DND-41 (cell line): ENCODE data around the gene ISG20.

Experiments
- ATAC-seq: fragments of 200-7000 bp; cut with Tn5 transposase; 3 replicates; pipeline ENCODE4 v1.9.1; 2021; ENCODE audit warnings: low read depth; ENCODE audit not compliant: insufficient read depth
- DNase-seq: peaks from one replicate; pipeline ENCODE4 v3.0.0-alpha.2; 2020
- H2AFZ ChIP-seq: 2 replicates; pipeline ENCODE4 v1.6.0; 2012; ENCODE audit warnings: low read depth, low read length
- H3K27ac ChIP-seq: 2 replicates; pipeline ENCODE4 v1.5.1; 2012; ENCODE audit warnings: low read length, inconsistent platforms
- H3K27me3 ChIP-seq: fragments of 200-600 bp; sonication (generic); 2 replicates; pipeline ENCODE4 v1.6.0; 2012; ENCODE audit warnings: low read length, mild to moderate bottlenecking, inconsistent platforms; ENCODE audit not compliant: insufficient read depth, poor library complexity
- H3K36me3 ChIP-seq: 2 replicates; pipeline ENCODE4 v1.5.1; 2012; ENCODE audit warnings: low read length, inconsistent platforms; ENCODE audit not compliant: insufficient read depth
- H3K4me1 ChIP-seq: 2 replicates; pipeline ENCODE4 v1.5.1; 2012; ENCODE audit warnings: mild to moderate bottlenecking, low read length; ENCODE audit not compliant: insufficient read depth
- H3K4me2 ChIP-seq: 2 replicates; pipeline ENCODE4 v1.6.0; 2012; ENCODE audit warnings: mild to moderate bottlenecking, moderate library complexity, low read length, inconsistent platforms; ENCODE audit not compliant: insufficient read depth
- H3K4me3 ChIP-seq, 2 experiments: fragments of 200-600 bp in 1 of 2; shearing (Covaris generic) in 1 of 2; 2 replicates each; pipeline ENCODE4 v1.5.1; 2012 to 2016; ENCODE audit warnings: inconsistent platforms in 2 of 2, low read length in 2 of 2, mild to moderate bottlenecking in 2 of 2, low read depth in 1 of 2, moderate library complexity in 1 of 2
- H3K79me2 ChIP-seq: 2 replicates; pipeline ENCODE4 v1.6.0; 2012; ENCODE audit warnings: low read length, inconsistent platforms; ENCODE audit not compliant: insufficient read depth
- H3K9ac ChIP-seq: 2 replicates; pipeline ENCODE4 v1.6.0; 2012; ENCODE audit warnings: low read depth, mild to moderate bottlenecking, inconsistent platforms, low read length, moderate library complexity
- H3K9me3 ChIP-seq: 2 replicates; pipeline ENCODE4 v1.5.1; 2012; ENCODE audit warnings: low read length, moderate library complexity, mild to moderate bottlenecking, inconsistent platforms; ENCODE audit not compliant: insufficient read depth, severe bottlenecking
- H4K20me1 ChIP-seq: 2 replicates; pipeline ENCODE4 v1.6.0; 2012; ENCODE audit warnings: low read length; ENCODE audit not compliant: insufficient read depth
- EZH2 ChIP-seq: IDR thresholded peaks from 3 replicates; pipeline ENCODE4 v1.6.1; 2012; ENCODE audit warnings: borderline replicate concordance, low read depth, mild to moderate bottlenecking, moderate library complexity, low read length, inconsistent platforms; ENCODE audit not compliant: severe bottlenecking
- TF ChIP-seq, protein P1 (sequence below): IDR thresholded peaks from 2 replicates; pipeline ENCODE4 v1.5.1; 2012; ENCODE audit warnings: borderline replicate concordance, low read length, moderate library complexity, mild to moderate bottlenecking; ENCODE audit not compliant: poor library complexity, severe bottlenecking; ENCODE audit errors: extremely low read depth

The ISG20 gene

DNA sequence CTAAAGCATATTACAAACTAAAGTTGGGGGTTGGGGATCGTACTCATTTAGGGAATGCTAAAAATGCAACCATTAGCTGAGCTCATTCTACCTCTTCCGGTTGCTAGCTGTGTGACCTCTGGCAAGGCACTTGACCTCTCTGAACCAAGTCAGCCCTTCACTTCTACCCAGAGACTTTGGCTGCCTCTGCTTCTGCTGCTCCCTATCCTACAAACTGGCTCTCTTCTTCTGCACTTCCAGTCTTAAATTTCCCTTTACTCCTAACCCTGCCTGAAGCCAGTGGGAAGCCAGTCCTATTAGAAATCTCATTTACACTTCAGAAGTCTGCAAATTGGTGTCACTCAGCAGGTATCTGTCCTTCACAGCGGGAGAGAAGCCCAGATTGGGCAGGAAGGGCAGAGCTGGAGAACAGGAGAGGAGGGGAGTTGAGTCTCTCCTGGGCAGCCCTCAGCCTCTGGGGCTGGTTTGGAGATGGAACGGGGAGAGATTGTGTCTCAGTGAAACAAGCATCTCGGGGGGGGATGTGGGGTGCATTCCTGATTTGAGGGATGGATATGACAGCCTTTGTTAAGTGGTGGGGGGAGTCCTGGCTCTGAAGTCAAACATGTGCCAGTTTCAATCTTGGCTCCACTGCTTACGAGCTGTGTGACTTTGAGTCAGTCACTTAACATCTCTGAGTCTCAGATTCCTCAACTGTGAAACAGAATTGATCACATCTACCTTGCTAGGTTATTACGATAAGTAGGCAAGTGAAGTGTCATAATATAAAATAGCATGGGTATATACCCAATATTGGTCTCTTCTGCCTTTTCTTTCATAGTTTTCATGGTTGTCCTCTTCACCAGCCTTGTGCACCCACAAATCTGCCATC lies 25.5 kb upstream of the ISG20 start:
- Histone ChIP-seq H3K9me3 (no peaks in the 10 kb centered on the region), H3K9ac (no peak overlapping the region), H3K27me3 (peaks cover 6% of the 10 kb centered on the region), H3K79me2 (no peaks in the 10 kb centered on the region), H3K36me3 (no peaks in the 10 kb centered on the region), H3K4me2 (no peak overlapping the region), H3K4me1 (no peaks in the 10 kb centered on the region), H3K27ac (no peak overlapping the region), H2AFZ (no peak overlapping the region), H4K20me1 (no peaks in the 10 kb centered on the region), H3K4me3 (no peak overlapping the region)
- no peak for DNase-seq
- TF ChIP-seq, protein P1, sequence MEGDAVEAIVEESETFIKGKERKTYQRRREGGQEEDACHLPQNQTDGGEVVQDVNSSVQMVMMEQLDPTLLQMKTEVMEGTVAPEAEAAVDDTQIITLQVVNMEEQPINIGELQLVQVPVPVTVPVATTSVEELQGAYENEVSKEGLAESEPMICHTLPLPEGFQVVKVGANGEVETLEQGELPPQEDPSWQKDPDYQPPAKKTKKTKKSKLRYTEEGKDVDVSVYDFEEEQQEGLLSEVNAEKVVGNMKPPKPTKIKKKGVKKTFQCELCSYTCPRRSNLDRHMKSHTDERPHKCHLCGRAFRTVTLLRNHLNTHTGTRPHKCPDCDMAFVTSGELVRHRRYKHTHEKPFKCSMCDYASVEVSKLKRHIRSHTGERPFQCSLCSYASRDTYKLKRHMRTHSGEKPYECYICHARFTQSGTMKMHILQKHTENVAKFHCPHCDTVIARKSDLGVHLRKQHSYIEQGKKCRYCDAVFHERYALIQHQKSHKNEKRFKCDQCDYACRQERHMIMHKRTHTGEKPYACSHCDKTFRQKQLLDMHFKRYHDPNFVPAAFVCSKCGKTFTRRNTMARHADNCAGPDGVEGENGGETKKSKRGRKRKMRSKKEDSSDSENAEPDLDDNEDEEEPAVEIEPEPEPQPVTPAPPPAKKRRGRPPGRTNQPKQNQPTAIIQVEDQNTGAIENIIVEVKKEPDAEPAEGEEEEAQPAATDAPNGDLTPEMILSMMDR, result no peak
- no peak for TF ChIP-seq EZH2
- no peak for ATAC-seq

DNA sequence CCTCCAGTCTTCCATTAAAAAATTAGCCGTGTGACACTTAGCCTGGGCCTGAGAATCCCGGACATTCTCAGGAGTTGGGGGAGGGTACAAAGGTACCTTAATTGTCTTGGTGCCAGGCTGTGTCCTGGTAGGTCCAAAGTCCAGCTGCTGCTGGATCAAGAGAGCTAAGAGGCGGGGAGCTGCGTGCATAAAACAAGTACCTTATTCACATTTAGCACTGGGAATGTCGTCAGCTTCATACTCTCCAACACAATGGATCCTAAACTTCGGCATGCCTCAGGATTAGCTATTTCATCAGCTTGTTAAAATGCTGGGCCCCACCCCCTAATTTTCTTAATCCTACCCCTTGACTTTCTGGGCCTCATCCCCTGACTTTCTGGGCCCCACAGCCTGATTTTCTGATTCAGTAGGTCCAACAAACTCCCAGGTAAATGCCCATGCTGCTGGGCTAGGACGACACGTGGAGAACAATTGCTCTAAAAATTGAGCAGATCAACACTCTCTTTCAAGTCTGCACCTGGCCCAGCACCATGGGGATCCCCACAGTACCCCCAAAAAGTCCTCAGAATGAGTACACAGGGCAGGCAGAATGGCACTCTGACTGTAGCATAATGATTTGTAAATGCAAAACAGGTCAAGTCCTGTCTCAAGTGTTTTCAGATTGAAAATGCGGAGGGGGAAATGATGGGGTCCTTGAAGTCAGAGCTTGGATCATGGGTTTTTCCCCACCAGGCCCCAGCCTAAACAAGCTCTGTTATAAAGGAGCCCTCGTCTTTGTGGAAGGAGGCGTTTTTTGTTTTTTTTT lies 23.3 kb upstream of the ISG20 start:
- no peak for DNase-seq
- H3K4me2 ChIP-seq, result no peak overlapping the region
- no peak for ATAC-seq
- no peak overlapping the region for H3K4me3 ChIP-seq
- H2AFZ ChIP-seq, result no peak overlapping the region
- H4K20me1 ChIP-seq, result no peaks in the 10 kb centered on the region
- H3K9ac ChIP-seq, result no peak overlapping the region
- no peaks in the 10 kb centered on the region for H3K27me3 ChIP-seq
- TF ChIP-seq EZH2, result no peak
- TF ChIP-seq, protein P1, result no peak
- H3K9me3 ChIP-seq, result no peaks in the 10 kb centered on the region
- H3K27ac ChIP-seq, result no peak overlapping the region
- no peaks in the 10 kb centered on the region for H3K36me3 ChIP-seq
- H3K4me1 ChIP-seq, result peaks cover 1% of the 10 kb centered on the region
- no peaks in the 10 kb centered on the region for H3K79me2 ChIP-seq

DNA sequence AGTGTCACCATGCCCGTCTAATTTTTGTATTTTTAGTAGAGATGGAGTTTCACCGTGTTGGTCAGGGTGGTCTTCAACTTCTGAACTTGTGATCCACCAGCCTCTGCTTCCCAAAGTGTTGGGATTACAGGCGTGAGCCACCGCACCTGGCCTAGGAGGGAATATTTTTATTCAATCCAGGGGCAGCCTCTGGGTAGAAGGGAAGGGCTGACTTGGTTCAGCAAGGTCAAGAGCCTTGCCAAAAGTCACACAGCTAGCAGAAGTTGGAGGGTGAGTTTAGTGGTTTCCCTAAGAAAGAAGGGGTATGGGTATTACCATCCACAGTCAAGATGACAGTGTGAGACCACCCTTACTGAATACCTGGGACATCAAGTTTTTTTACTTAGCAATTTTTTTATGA lies 22.6 kb upstream of the ISG20 start:
- Histone ChIP-seq H3K4me3 (no peak overlapping the region), H2AFZ (no peak overlapping the region), H3K9me3 (no peaks in the 10 kb centered on the region), H3K4me1 (peaks cover 7% of the 10 kb centered on the region), H3K4me2 (no peak overlapping the region), H3K79me2 (peaks cover 6% of the 10 kb centered on the region), H3K36me3 (no peaks in the 10 kb centered on the region), H4K20me1 (no peaks in the 10 kb centered on the region), H3K27ac (no peak overlapping the region), H3K27me3 (no peaks in the 10 kb centered on the region), H3K9ac (no peak overlapping the region)
- ATAC-seq (no peak), DNase-seq (no peak)
- TF ChIP-seq, protein P1, result no peak
- no peak for TF ChIP-seq EZH2
